ENCODE results near the gene NKAIN4. TPM values are rescaled to one million over a fixed set of nuclear protein-coding genes. Genes with fewer than 3 reads are reported as not detected.

NKAIN4 gene
- total RNA-seq, 2 donors from 2014 or later = not detected

DNA sequence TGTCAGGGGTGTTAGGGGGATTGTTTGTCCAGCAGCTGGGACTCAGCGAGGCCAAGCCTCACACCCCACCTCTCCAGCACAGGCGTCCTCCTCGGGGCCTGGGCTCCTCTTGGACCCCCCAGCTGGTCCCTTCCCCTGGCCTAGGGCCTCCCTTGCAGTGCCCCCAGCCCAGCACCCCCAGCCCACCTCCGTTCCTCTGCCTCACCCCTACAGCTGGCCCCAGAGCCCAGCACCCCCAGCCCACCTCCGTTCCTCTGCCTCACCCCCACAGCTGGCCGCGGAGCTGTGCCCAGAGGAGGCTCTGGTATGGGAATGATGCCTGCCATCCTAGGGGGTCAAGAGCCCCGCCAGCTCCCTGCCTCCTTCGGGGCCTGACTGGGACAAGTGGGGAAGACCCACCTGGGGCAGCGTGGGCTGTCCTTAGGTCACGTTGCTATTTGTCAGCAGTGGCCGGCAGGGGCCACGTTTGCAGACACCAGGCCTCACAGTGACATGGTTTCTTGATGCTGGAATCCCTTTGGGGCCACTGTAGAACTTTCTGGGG is 30.8 kb upstream of the NKAIN4 start:
- no peak overlapping the region for H3K4me3 ChIP-seq
- H3K27me3 ChIP-seq (replicated peaks; ENCODE audit: insufficient read depth) = no peaks in the 10 kb centered on the region
- peaks cover 61% of the 10 kb centered on the region for H3K36me3 ChIP-seq
- no peak overlapping the region for H3K27ac ChIP-seq
- ATAC-seq (ENCODE audit: insufficient number of reproducible peaks, low FRiP score, low read depth) (no peak), DNase-seq (ENCODE audit: low spot score) (no peak)
- TF ChIP-seq, protein P1, sequence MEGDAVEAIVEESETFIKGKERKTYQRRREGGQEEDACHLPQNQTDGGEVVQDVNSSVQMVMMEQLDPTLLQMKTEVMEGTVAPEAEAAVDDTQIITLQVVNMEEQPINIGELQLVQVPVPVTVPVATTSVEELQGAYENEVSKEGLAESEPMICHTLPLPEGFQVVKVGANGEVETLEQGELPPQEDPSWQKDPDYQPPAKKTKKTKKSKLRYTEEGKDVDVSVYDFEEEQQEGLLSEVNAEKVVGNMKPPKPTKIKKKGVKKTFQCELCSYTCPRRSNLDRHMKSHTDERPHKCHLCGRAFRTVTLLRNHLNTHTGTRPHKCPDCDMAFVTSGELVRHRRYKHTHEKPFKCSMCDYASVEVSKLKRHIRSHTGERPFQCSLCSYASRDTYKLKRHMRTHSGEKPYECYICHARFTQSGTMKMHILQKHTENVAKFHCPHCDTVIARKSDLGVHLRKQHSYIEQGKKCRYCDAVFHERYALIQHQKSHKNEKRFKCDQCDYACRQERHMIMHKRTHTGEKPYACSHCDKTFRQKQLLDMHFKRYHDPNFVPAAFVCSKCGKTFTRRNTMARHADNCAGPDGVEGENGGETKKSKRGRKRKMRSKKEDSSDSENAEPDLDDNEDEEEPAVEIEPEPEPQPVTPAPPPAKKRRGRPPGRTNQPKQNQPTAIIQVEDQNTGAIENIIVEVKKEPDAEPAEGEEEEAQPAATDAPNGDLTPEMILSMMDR (IDR thresholded peaks at IDR 0.05) = no peak
- no peaks in the 10 kb centered on the region for H3K4me1 ChIP-seq (ENCODE audit: control insufficient read depth in 1 of 2, low read depth in 2 of 2)
- no peaks in the 10 kb centered on the region for H3K9me3 ChIP-seq

DNA sequence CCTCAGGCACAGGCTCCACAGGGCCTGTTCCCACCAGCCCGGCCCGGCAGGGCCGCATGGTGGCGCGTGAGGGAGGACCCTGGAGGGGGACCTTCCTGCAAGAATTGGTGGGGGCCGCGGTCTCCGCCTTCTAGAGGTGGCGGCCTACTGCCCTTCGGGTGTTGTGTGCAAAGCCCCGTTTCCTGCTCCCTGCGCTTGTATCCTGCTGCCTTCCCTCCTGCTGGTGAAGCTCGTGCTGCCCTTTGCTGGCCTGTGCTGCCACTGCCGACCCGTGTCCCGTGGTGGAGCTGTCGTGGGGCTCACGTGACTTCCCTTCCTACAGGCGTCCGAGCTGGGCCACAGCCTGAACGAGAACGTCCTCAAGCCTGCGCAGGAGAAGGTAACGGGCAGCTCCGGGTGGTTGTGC is 30.3 kb upstream of the NKAIN4 start:
- DNase-seq (ENCODE audit: low spot score) (no peak), ATAC-seq (ENCODE audit: insufficient number of reproducible peaks, low FRiP score, low read depth) (no peak)
- peaks cover 66% of the 10 kb centered on the region for H3K36me3 ChIP-seq
- H3K9me3 ChIP-seq = no peaks in the 10 kb centered on the region
- H3K27me3 ChIP-seq (replicated peaks; ENCODE audit: insufficient read depth) = no peaks in the 10 kb centered on the region
- no peak overlapping the region for H3K4me3 ChIP-seq
- TF ChIP-seq, protein P1 (IDR thresholded peaks at IDR 0.05) = no peak
- H3K27ac ChIP-seq = no peak overlapping the region
- H3K4me1 ChIP-seq (ENCODE audit: control insufficient read depth in 1 of 2, low read depth in 2 of 2) = no peaks in the 10 kb centered on the region

DNA sequence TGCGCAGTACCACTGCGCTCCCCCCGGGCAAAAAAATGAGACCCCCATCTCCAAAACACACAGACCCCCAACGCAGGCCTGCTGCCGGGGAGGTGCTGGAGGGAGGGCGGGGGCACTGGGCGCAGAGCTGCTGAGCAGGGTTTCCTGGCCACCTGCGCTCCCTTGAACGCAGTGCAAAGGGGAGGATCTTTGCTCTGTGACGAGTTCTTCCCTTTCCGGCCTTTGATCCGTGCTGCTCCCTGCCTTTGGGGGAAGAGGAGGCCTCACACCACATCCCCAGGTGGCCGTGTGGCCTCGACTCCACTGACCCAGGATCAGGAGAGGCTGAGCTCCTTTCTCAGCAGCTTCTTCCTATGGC is 29.8 kb upstream of the NKAIN4 start:
- TF ChIP-seq, protein P1 (IDR thresholded peaks at IDR 0.05) = no peak
- no peaks in the 10 kb centered on the region for H3K9me3 ChIP-seq
- no peaks in the 10 kb centered on the region for H3K27me3 ChIP-seq (replicated peaks; ENCODE audit: insufficient read depth)
- H3K4me3 ChIP-seq = no peak overlapping the region
- DNase-seq (ENCODE audit: low spot score) (no peak), ATAC-seq (ENCODE audit: insufficient number of reproducible peaks, low FRiP score, low read depth) (no peak)
- peaks cover 70% of the 10 kb centered on the region for H3K36me3 ChIP-seq
- H3K27ac ChIP-seq = no peak overlapping the region
- no peaks in the 10 kb centered on the region for H3K4me1 ChIP-seq (ENCODE audit: control insufficient read depth in 1 of 2, low read depth in 2 of 2)

DNA sequence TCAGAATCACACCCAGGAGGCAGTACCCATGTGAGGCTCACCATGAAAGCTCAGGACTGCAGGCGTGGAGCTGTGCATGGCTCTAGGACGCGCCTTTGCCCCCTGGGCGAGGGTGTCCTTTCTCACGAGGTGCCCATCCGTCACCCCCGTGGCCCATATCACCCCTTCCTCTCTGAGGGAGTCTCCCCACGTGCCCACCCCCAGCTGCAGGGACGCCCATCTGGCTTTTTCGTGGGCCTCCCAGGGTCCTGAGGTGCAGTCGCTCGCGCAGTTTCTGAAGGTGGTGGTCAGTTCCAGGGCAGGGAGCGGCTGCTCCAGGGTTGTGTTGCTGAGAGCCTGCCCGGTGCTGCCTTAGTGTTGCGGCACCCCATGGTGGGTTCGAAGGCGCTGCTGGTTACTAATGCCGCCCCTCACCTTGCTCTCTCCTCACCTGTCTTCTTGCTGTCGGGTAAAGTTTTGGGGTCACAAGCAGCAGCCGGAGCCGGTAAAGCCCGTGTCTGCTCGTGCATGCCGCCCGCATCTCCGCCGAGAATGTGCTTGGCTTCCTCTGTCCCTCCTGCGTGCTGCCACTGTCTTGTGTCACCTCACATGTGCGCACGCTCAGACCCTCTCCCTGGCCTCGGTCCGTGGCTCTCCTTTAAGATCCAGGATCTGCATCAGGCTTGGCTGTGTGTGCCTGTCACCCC is 29.3 kb upstream of the NKAIN4 start:
- no peak overlapping the region for H3K4me3 ChIP-seq
- ATAC-seq (ENCODE audit: insufficient number of reproducible peaks, low FRiP score, low read depth) (no peak), DNase-seq (ENCODE audit: low spot score) (no peak)
- H3K9me3 ChIP-seq = no peaks in the 10 kb centered on the region
- peaks cover 70% of the 10 kb centered on the region for H3K36me3 ChIP-seq
- no peak overlapping the region for H3K27ac ChIP-seq
- no peaks in the 10 kb centered on the region for H3K4me1 ChIP-seq (ENCODE audit: control insufficient read depth in 1 of 2, low read depth in 2 of 2)
- no peaks in the 10 kb centered on the region for H3K27me3 ChIP-seq (replicated peaks; ENCODE audit: insufficient read depth)
- TF ChIP-seq, protein P1 (IDR thresholded peaks at IDR 0.05) = no peak

DNA sequence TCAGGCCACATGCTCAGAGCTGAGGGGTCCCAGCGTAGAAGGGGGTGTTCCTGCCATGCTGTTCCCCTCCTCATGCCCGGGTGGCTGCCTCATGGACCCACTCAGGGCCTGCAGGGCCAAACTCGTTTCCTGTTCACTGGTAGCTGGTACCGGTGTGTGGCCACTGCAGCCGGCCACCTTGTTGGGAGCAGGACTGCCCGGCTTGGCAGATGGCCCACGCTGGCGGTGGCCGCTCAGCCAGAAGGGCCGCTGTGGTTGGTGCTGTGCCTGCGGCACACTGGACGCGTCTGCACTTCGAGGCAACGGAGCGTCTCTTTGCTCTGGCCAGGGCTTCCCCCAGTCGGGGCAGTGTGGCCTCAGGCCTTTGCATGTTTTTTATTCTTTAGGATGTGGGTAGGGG is 28.7 kb upstream of the NKAIN4 start:
- Histone ChIP-seq H3K4me1 (ENCODE audit: control insufficient read depth in 1 of 2, low read depth in 2 of 2) (no peaks in the 10 kb centered on the region), H3K9me3 (no peaks in the 10 kb centered on the region), H3K27ac (no peak overlapping the region), H3K4me3 (no peak overlapping the region), H3K36me3 (peaks cover 68% of the 10 kb centered on the region), H3K27me3 (replicated peaks; ENCODE audit: insufficient read depth) (no peaks in the 10 kb centered on the region)
- TF ChIP-seq, protein P1 (IDR thresholded peaks at IDR 0.05) = no peak
- no peak for ATAC-seq (ENCODE audit: insufficient number of reproducible peaks, low FRiP score, low read depth)
- no peak for DNase-seq (ENCODE audit: low spot score)
